RWPE1 (cell line): ENCODE data around the gene PLCB4.

Source experiments
- CTCF ChIA-PET: fragments of 350-600 bp; sonication (Branson Sonifier 250); formaldehyde crosslinking; extraction: SDS; loops from one replicate; lab custom pipeline; 2021; lab: Yijun Ruan, JAX
- POLR2A ChIA-PET: fragments of 400-600 bp; formaldehyde crosslinking; extraction: SDS; loops from one replicate; lab custom pipeline; 2020; ENCODE audit warnings: antibody characterized with exemption; ENCODE audit not compliant: low non-redundant PET; lab: Yijun Ruan, JAX
- DNase-seq: peaks from one replicate; pipeline ENCODE4 v3.0.0; 2012; ENCODE audit warnings: low spot score
- H3K27ac ChIP-seq: fragments of 450-650 bp; 2 replicates; pipeline ENCODE4 v1.5.1; 2017
- CTCF ChIP-seq: fragments of 450-650 bp; conservative IDR thresholded peaks from 2 replicates; pipeline ENCODE4 v1.5.1; 2017; ENCODE audit warnings: low read depth, mild to moderate bottlenecking

PLCB4 gene

GRCh38 chr20:9246731-9247130, 177.8 kb downstream of the PLCB4 start:
- CTCF ChIA-PET, result no interaction called here
- POLR2A ChIA-PET, result no interaction called here
- no peak overlapping the region for H3K27ac ChIP-seq
- DNase-seq, result no peak
- no peak for TF ChIP-seq CTCF

DNA sequence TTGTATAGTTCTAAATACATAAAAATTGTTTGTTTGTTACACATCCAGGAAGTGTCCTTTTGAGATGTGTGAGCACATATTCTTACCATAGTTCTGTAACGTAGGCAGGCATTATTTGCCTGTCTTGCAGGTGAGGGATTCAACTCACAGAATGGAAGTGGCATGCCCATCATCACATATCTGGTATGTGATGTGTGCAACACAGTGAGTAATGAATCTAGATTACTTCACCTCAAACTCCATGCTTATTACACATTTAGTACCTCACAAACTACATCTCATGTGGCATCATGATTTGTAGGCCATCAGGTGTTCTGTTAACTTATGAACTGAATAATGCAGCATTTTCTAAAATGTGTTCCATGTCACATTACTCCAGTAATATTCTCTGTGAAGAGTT, 181.6 kb downstream of the PLCB4 start:
- POLR2A ChIA-PET, result no interaction called here
- CTCF ChIA-PET, result no interaction called here
- DNase-seq, result no peak
- H3K27ac ChIP-seq, result no peak overlapping the region
- TF ChIP-seq CTCF, result no peak

DNA sequence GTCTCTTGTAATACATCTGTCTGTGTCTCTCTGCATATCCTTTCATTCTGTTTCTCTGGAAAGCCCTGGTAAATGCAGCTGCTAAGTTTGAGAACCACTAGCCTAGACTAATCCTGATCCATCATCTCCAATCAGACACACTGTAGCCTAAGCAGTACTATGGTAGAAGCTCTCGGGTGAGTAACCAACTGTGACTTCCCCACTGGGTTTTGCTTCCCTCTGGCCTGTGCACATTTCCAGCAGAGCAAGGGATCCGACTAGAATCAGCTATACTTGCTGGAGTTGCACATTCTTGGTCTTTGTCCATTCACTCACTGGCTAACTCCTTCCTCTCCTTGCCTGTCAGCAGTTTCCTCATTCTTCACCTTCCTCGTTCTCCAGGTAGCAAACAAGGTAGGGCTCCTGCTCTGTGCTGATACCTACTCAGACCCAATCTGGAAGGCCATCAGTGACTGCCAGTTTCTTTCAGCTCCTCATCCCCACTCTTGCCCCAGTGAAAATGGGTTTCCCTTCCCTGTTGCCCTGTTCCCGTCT, 184.2 kb downstream of the PLCB4 start:
- POLR2A ChIA-PET, result no interaction called here
- CTCF ChIA-PET, result interaction anchor here (0.5 to 0.7 kb wide), 2 partner anchors 399 to 1190 kb away, joined by 3 read pairs; no protein-coding TSS in a partner anchor
- TF ChIP-seq CTCF, result no peak

GRCh38 chr20:9255171-9255570, 186.3 kb downstream of the PLCB4 start:
- ChIA-PET CTCF (no interaction called here), POLR2A (no interaction called here)
- DNase-seq, result no peak
- H3K27ac ChIP-seq, result no peak overlapping the region
- no peak for TF ChIP-seq CTCF

More for the DNA sequence above, 184.2 kb downstream of the PLCB4 start:
- H3K27ac ChIP-seq, result no peak overlapping the region
- no peak for DNase-seq

DNA sequence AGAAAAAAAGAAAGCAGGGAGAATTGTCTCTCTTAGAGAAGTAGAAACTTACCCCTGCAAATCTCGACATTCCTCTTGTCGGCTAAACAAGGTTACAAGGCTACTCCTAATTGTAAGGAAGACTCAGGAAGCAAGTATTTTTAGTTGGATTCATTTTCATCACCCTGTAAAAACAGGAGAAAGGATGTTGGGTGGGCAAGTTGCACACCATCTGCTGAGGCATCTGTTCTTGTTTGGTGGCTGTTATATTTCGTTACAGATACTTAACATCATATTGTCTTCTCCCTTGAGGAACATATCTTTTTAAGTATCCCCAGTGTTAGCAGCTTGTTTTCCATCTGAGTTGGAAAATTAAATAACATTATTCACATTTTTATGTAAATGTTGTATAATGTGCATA, 187.5 kb downstream of the PLCB4 start:
- no peak for DNase-seq
- no peak overlapping the region for H3K27ac ChIP-seq
- ChIA-PET POLR2A (no interaction called here), CTCF (no interaction called here)
- TF ChIP-seq CTCF, result no peak

DNA sequence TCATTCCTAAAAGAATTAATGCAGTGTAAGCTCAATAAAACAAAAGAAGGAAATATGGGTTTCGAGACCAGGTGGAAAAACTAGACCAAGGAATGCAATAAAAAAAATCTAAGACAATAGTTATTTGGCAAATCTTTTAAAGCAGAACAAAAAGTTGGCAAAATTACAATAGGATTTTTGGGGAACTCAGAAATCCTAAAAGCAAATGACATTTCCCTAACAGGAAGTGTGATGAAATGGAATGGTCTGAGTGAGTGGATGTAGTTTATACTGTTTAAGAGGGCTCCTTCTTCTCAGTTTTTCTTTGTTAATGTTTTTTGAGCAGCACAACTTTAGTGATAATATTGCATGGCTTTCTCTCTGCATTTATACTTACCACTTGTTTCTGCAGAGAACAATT, 190.0 kb downstream of the PLCB4 start:
- H3K27ac ChIP-seq, result no peak overlapping the region
- DNase-seq, result no peak
- TF ChIP-seq CTCF, result no peak
- ChIA-PET POLR2A (no interaction called here), CTCF (no interaction called here)
